ENCODE measurements around the gene PTPRE. TPM values are rescaled to one million over a fixed set of nuclear protein-coding genes. Genes with fewer than 3 reads are reported as not detected.

The PTPRE gene
- polyA plus RNA-seq, 1 of the 3 experiments (the other 2 are of a cell fraction), result 11.8 TPM

DNA sequence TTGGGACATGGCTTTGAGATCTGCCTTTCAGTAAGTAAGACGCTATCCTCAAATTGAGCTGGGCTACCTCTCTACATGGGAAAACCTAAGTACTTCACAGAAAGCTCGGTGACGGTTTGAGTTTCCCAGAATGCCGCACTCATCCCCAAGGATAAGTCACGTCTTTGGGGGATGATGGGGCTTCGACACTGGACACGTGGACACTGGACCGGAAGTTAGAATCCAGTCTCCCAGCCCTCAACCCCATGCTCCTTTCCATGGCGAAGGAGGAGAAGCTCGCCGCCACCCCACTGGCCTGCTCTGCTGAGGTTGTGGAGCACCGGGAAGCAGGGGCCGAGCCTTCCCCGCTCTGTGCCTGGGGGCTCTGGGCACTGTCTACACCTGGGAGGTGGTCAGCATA, 27.5 kb downstream of the PTPRE start:
- CTCF ChIA-PET, result interaction anchor here (1.0 to 3.1 kb wide), 5 partner anchors 10 to 182 kb away, joined by 3 to 10 read pairs (median 6); partner anchors contain the start of gene PTPRE
- Histone ChIP-seq H3K27me3 (ENCODE audit: insufficient read depth) (no peaks in the 10 kb centered on the region), H3K4me2 (no peak overlapping the region), H3K4me1 (ENCODE audit: control insufficient read depth in 1 of 2, insufficient read depth in 2 of 2, low read depth in 1 of 2, low read length in 1 of 2) (peaks cover 9 to 12% of the 10 kb centered on the region in 2 experiments; a peak in 3 of 4 replicates), H3K9ac (no peak overlapping the region), H3K36me3 (replicated peaks in 1 of 2; ENCODE audit: control insufficient read depth in 1 of 2, insufficient read depth in 2 of 2, low read length in 1 of 2) (peaks cover 0 to 3% of the 10 kb centered on the region in 2 experiments), H3K79me2 (ENCODE audit: insufficient read depth) (no peaks in the 10 kb centered on the region), H3K9me3 (no peaks in the 10 kb centered on the region), H3F3A (replicated peaks; ENCODE audit: insufficient read depth) (peaks cover 6% of the 10 kb centered on the region), H3K4me3 (ENCODE audit: low read depth in 2 of 2, low read length in 1 of 2) (no peak overlapping the region), H3K27ac (ENCODE audit: low read depth in 2 of 2, low read length in 1 of 2) (no peak overlapping the region), H4K20me1 (ENCODE audit: insufficient read depth) (no peaks in the 10 kb centered on the region), H2AFZ (ENCODE audit: low read depth) (no peak overlapping the region), H3K9me2 (no peaks in the 10 kb centered on the region)
- no peak for DNase-seq
- 98% methylated on average over 14 of the region's 14 CpGs for WGBS (ENCODE audit: low lambda C conversion rate)
- TF ChIP-seq, protein P1, sequence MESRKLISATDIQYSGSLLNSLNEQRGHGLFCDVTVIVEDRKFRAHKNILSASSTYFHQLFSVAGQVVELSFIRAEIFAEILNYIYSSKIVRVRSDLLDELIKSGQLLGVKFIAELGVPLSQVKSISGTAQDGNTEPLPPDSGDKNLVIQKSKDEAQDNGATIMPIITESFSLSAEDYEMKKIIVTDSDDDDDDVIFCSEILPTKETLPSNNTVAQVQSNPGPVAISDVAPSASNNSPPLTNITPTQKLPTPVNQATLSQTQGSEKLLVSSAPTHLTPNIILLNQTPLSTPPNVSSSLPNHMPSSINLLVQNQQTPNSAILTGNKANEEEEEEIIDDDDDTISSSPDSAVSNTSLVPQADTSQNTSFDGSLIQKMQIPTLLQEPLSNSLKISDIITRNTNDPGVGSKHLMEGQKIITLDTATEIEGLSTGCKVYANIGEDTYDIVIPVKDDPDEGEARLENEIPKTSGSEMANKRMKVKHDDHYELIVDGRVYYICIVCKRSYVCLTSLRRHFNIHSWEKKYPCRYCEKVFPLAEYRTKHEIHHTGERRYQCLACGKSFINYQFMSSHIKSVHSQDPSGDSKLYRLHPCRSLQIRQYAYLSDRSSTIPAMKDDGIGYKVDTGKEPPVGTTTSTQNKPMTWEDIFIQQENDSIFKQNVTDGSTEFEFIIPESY (IDR thresholded peaks at IDR 0.05; ENCODE audit: borderline replicate concordance, low read depth), result no peak
- TF ChIP-seq RFX5 (IDR thresholded peaks at IDR 0.05; ENCODE audit: low read length), result no peak
- no peak for TF ChIP-seq YY1 (IDR thresholded peaks at IDR 0.05; ENCODE audit: low read depth)
- TF ChIP-seq RCOR1 (IDR thresholded peaks at IDR 0.05; ENCODE audit: low read length), result no peak
- TF ChIP-seq, protein P2, sequence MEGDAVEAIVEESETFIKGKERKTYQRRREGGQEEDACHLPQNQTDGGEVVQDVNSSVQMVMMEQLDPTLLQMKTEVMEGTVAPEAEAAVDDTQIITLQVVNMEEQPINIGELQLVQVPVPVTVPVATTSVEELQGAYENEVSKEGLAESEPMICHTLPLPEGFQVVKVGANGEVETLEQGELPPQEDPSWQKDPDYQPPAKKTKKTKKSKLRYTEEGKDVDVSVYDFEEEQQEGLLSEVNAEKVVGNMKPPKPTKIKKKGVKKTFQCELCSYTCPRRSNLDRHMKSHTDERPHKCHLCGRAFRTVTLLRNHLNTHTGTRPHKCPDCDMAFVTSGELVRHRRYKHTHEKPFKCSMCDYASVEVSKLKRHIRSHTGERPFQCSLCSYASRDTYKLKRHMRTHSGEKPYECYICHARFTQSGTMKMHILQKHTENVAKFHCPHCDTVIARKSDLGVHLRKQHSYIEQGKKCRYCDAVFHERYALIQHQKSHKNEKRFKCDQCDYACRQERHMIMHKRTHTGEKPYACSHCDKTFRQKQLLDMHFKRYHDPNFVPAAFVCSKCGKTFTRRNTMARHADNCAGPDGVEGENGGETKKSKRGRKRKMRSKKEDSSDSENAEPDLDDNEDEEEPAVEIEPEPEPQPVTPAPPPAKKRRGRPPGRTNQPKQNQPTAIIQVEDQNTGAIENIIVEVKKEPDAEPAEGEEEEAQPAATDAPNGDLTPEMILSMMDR (IDR thresholded peaks at IDR 0.05), result no peak
- no peak for TF ChIP-seq JUND (IDR thresholded peaks at IDR 0.05)
- TF ChIP-seq MXI1 (IDR thresholded peaks at IDR 0.05; ENCODE audit: low read depth, low read length), result no peak
- TF ChIP-seq FOSL2 (IDR thresholded peaks at IDR 0.05; ENCODE audit: borderline replicate concordance, low read depth), result no peak
- TF ChIP-seq CHD2 (IDR thresholded peaks at IDR 0.05; ENCODE audit: low read length, partially characterized antibody), result no peak
- TF ChIP-seq GATA2 (CRISPR knock-in tag; IDR thresholded peaks at IDR 0.05), result no peak
- no peak for TF ChIP-seq GABPA (IDR thresholded peaks at IDR 0.05; ENCODE audit: low read depth)
- TF ChIP-seq, protein P3, sequence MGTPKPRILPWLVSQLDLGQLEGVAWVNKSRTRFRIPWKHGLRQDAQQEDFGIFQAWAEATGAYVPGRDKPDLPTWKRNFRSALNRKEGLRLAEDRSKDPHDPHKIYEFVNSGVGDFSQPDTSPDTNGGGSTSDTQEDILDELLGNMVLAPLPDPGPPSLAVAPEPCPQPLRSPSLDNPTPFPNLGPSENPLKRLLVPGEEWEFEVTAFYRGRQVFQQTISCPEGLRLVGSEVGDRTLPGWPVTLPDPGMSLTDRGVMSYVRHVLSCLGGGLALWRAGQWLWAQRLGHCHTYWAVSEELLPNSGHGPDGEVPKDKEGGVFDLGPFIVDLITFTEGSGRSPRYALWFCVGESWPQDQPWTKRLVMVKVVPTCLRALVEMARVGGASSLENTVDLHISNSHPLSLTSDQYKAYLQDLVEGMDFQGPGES (IDR thresholded peaks at IDR 0.05; ENCODE audit: low read depth, low read length), result no peak
- no peak for TF ChIP-seq EP300 (IDR thresholded peaks at IDR 0.05; ENCODE audit: borderline replicate concordance in 1 of 2, low read depth in 1 of 2, low read length in 1 of 2)
- TF ChIP-seq SMC3 (IDR thresholded peaks at IDR 0.05; ENCODE audit: low read depth, low read length), result no peak
- no peak for TF ChIP-seq SIN3A (IDR thresholded peaks at IDR 0.05; ENCODE audit: borderline replicate concordance, low read depth, low read length)
- no peak for TF ChIP-seq ELF1 (IDR thresholded peaks at IDR 0.05)
- TF ChIP-seq POLR2AphosphoS5 (IDR thresholded peaks at IDR 0.05; ENCODE audit: low read depth, low read length), result no peak
- no peak for TF ChIP-seq TEAD4 (IDR thresholded peaks at IDR 0.05; ENCODE audit: borderline replicate concordance, insufficient read depth)
- POLR2A ChIA-PET, result no interaction called here
